Right lung (tissue), 10 donors: Measurements from ENCODE around the gene WDR26. TPM values are rescaled to one million over a fixed set of nuclear protein-coding genes. Genes with fewer than 3 reads are reported as not detected.
"Not testable (repeated sequence)": the region's sequence is repeated elsewhere in the genome, so short reads cannot be mapped to it uniquely, and the experiment has no call there.

Source experiments
- DNase-seq, 2 donors: peaks; one replicate each; pipeline ENCODE4 v3.0.0-alpha.2; 2013
- long read RNA-seq, 8 donors: transcript quantifications; one replicate each; lab custom pipeline, GENCODE V29; 2026
- polyA plus RNA-seq, 5 donors: library from polyadenylated mRNA; unstranded; fragments of 120-200 nt; gene quantifications; one replicate each; pipeline versions ENCODE4 v1.2.1 to v1.2.3, GENCODE V29; 2013; ENCODE audit warnings: inconsistent platforms in 1 of 5, low replicate concordance in 1 of 5; ENCODE audit not compliant: insufficient read length in 5 of 5, insufficient read depth in 1 of 5

WDR26 gene
- 100 to 1,000 TPM in 2 of 5 donors, 10 to 100 TPM in 3; 63.0 to 104 (median 94.0) TPM for polyA plus RNA-seq
- long read RNA-seq, donor 1, full-length matches to known transcripts, result 6 of 6 reads
- long read RNA-seq, donor 1, partial matches to known transcripts, result 0 of 6 reads
- long read RNA-seq, donor 1, other reads (novel, unspliced or antisense), result 0 of 6 reads
- long read RNA-seq, donor 2, full-length matches to known transcripts, result 2 of 2 reads
- long read RNA-seq, donor 2, partial matches to known transcripts, result 0 of 2 reads
- long read RNA-seq, donor 2, other reads (novel, unspliced or antisense), result 0 of 2 reads
- long read RNA-seq, donor 3, full-length matches to known transcripts, result 2 of 7 reads
- long read RNA-seq, donor 3, partial matches to known transcripts, result 5 of 7 reads
- long read RNA-seq, donor 3, other reads (novel, unspliced or antisense), result 0 of 7 reads
- long read RNA-seq, donor 4, full-length matches to known transcripts, result 2 of 2 reads
- long read RNA-seq, donor 4, partial matches to known transcripts, result 0 of 2 reads
- long read RNA-seq, donor 4, other reads (novel, unspliced or antisense), result 0 of 2 reads
- long read RNA-seq, donor 5, full-length matches to known transcripts, result 1 of 7 reads
- long read RNA-seq, donor 5, partial matches to known transcripts, result 0 of 7 reads
- long read RNA-seq, donor 5, other reads (novel, unspliced or antisense), result 6 of 7 reads
- long read RNA-seq, donor 6, full-length matches to known transcripts, result 1 of 1 reads
- long read RNA-seq, donor 6, partial matches to known transcripts, result 0 of 1 reads
- long read RNA-seq, donor 6, other reads (novel, unspliced or antisense), result 0 of 1 reads
- long read RNA-seq, donor 7, partial matches to known transcripts, result 0 of 10 reads
- long read RNA-seq, donor 7, other reads (novel, unspliced or antisense), result 9 of 10 reads
- long read RNA-seq, donor 8, result 0 reads

- DNase-seq, result peak; percentile 83 to 87
Measured at GRCh38 chr1:224434691-224435317, at the start of gene WDR26. TSS of gene WDR26 (minus strand) at chr1:224434797.

DNA sequence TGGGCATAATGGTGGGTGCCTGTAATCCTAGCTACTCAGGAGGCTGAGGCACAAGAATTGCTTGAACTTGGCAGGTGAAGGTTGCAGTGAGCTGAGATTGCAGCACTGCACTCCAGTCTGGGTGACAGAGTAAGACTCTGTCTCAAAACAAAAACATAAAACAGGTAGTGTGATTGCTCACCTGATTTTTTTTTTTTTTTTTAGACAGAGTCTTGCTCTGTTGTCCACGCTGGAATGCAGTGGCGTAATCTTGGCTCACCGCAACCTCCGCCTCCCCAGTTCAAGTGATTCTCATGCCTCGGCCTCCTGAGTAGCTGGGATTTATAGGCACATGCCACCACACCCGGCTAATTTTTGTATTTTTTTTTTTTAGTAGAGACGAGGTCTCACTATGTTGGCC lies 48.6 kb upstream of the WDR26 start:
- not testable (repeated sequence) for DNase-seq

GRCh38 chr1:224482619-224483018 lies 48.0 kb upstream of the WDR26 start:
- no peak for DNase-seq

- no peak for DNase-seq
Measured at GRCh38 chr1:224481601-224482000, 47.0 kb upstream of the WDR26 start.

- not testable (repeated sequence) for DNase-seq
Measured at GRCh38 chr1:224480888-224481459, 46.4 kb upstream of the WDR26 start.

DNA sequence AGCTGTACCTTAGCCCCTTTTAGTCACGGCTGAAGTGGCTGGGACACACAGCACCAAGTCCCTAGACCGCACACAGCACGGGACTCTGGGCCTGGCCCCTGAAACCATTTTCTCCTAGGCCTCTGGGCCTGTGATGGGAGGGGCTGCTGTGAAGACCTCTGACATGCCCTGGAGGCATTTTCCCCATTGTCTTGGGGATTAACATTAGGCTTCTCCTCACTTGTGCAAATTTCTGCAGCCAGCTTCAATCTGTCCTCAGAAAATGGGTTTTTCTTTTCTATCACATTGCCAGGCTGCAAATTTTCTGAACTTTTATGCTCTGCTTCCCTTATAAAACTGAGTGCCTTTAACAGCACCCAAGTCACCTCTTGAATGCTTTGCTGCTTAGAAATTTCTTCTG lies 45.6 kb upstream of the WDR26 start:
- not testable (repeated sequence) for DNase-seq

- DNase-seq, result no peak
Measured at GRCh38 chr1:224472806-224473205, 38.2 kb upstream of the WDR26 start.

- no peak for DNase-seq
Measured at GRCh38 chr1:224466154-224466553, 31.6 kb upstream of the WDR26 start.

DNA sequence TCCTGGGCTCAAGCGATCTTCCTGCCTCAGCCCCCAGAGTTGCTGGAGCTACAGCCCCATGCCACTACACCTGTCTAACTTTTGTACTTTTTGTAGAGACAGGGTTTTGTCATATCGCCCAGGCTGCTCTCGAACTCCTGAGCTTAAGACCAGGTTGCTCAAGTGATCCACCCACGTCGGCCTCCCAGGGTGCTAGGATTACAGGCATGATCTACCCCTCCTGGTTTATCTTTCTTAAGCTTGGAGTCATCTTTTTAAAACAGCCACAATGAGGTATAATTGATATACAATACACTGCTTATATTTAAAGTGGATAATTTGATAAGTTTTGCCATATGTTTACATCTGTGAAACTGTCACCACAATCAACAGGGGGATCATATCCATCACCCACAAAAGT lies 25.4 kb upstream of the WDR26 start:
- DNase-seq, result no peak

- peak in 1 of 2 donors; percentile 16 for DNase-seq
Measured at GRCh38 chr1:224458996-224459395, 24.4 kb upstream of the WDR26 start.

DNA sequence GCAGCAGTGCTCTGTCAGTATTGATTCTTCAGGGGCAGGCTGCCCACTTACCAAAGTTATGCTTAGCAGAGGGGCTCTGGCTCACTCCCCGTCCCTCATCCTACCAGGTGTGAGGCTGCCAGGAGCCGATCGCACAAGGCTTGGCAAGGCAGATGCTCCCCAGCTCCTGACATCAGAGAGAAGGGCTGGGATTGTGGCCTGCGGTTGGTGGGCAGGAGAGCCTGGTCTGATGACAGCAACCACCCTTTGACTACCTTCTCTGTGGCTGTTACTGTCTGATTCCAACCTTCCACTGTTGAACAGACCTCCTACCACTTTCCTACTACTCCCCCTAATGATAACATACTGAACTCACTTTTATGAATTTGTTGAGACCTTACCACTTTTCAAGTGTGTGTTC lies 23.7 kb upstream of the WDR26 start:
- DNase-seq, result no peak

DNA sequence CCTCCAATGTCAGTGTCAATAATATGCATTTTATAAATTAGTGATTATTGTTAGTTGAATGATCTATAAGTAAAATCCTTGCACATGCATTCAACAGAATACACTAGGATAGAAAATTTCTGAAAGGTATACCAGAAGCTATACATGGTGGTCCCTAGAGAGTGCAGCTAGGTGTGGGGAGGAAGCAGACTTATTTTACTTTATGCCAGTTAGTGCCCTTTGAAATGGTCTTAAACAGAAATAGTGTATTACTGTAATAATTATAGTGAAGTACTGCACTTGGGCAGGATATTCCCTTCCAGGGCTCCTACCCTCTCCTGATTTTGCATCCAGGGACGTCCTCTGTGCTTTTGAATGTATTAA lies 23.2 kb upstream of the WDR26 start:
- DNase-seq, result no peak

GRCh38 chr1:224456637-224456953 lies 22.0 kb upstream of the WDR26 start:
- no peak for DNase-seq

GRCh38 chr1:224454402-224455055 lies 19.9 kb upstream of the WDR26 start:
- DNase-seq, result no peak

- no peak for DNase-seq
Measured at GRCh38 chr1:224450561-224451350, 16.2 kb upstream of the WDR26 start.

DNA sequence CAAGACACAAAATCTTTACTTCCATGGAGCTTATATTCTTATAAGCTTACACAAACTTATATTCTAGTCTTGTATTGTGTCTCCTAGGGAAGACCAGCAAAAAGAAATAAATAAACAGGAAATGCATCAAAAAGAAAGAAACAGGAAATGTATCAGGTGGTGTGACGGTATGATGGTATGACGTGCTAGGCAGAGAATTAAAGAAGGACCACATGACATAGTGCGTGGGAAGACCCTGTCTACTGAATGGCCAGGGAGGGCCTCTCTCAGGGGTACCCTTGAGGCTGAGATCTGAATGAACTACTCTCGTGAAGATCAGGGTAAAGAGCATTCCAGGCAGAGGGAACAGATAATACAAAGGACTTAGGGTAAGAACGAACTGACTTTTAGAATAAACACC lies 15.6 kb upstream of the WDR26 start:
- DNase-seq, result no peak

GRCh38 chr1:224448453-224449017 lies 13.9 kb upstream of the WDR26 start:
- no peak for DNase-seq

- DNase-seq, result no peak
Measured at GRCh38 chr1:224447971-224448370, 13.4 kb upstream of the WDR26 start.

DNA sequence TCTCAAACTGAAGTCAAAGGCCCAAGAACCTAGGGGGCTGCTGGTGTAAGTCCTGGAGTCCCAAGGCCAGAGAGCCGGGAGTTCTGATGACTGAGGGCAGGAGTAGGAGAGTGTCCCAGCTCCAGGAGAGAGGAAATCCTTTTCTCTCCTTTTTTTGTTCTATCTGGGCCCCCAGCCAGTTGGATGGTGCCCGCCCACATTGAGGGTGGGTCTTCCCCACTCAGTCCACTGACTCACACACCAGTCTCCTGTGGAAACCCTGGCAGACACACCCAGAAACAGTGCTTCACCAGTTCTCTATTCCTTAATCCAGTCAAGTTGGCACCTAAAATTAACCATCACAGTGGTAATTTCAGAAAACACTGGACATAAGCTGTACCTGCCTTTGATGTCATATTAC lies 12.7 kb upstream of the WDR26 start:
- DNase-seq, result no peak

DNA sequence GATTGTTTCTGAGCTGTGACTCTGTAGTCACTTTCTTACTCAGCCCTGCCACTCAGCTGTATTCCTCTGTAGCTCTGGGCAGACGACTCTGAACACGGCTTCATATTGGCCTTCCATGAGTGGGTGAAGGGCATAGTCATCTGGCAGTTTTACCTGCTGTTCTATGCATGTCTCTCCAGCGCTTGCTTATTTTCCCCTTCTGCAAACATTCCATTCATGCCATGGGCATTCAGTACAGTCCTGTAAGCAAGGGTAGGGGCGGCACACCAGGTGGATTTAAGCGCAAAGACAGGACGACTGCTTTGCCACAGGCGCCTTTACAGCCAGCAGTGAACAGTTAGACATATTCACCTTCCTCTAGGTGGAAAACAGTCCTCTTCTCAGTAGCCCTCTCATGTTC lies 4.4 kb upstream of the WDR26 start:
- no peak for DNase-seq
